ENCODE measurements around the gene RALGDS. TPM values are rescaled to one million over a fixed set of nuclear protein-coding genes. Genes with fewer than 3 reads are reported as not detected.
A peak's percentile ranks its signal among the peaks of the same experiment; 100 is the strongest.

RALGDS gene
- total and polyA plus RNA-seq, 9 of the 15 experiments (the other 6 are each of a cell fraction or from before 2014, with no cell fraction given): 0.75 to 43.3 (median 27.1) TPM

GRCh38 chr9:133139246-133140173, 18.5 kb upstream of the RALGDS start (continued):
- TF ChIP-seq USF1 (CRISPR knock-in tag; IDR thresholded peaks at IDR 0.05) (peak; percentile 58; the same call in 1 of the 2 replicates), TFAP4 (CRISPR knock-in tag; IDR thresholded peaks at IDR 0.05; ENCODE audit: borderline replicate concordance) (peak; percentile 50; the same call in 1 of the 2 replicates), RAD51 (IDR thresholded peaks at IDR 0.05; ENCODE audit: borderline replicate concordance, low read depth) (peak; percentile 75), MAFG (tag; conservative IDR thresholded peaks at IDR 0.05) (no peak)

DNA sequence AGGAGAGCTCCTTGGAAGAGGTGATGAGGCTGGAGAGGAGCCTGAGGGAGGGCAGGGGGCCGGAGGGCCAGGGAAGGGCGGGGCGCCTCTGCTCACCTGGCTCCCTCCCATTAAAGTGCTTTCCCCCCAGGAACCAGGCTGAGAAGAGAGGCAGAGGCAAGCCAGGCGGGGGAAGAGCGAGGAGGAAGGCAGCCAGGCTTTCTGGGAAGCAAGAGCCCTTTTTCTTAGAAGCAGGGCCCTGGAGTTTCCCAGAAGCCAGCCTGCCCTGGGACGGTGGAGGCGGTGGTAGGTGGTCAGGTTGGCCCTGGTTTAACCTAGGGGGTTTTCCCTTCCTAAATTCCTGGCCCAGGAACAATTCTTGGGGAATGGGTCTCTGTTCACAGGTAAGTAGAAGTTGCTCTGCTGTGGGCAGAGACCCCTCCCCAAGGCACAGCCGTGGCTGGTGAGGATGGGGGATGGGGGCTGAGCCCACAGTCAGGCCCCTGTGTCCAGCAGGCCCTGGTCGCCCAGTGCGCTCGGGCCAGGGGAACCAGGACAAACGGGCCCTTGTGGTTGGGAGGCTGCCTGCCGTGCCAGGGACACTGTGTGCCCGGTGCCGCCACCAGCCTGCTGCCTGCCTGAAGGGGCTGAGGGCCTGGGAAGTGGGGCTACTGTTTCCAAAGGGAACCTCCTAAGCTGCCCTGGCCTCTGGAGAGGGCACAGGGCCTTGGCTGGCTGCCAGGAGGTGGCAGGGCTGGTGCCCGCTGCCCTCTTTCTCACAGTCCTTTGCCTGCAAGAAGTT, 16.6 kb upstream of the RALGDS start:
- peaks cover 4% of the 10 kb centered on the region for H3K9me1 ChIP-seq (ENCODE audit: control insufficient read depth, insufficient read depth, low read length)
- FAIRE-seq (peak; percentile 92), DNase-seq (ENCODE audit: extremely low read depth in 1 of 4, low spot score in 3 of 4) (peak; percentile 52 to 89 (median 68)), ATAC-seq (peak; percentile 62)
- ChIA-PET CTCF (ENCODE audit: low intra/inter-chr PET ratio) (interaction anchor here (1.2 kb wide), 1 partner anchor 10 kb away, joined by 3 read pairs; no protein-coding TSS in a partner anchor), POLR2A (interaction anchor here (0.6 to 1.6 kb wide), 3 partner anchors 9 to 39 kb away, joined by 3 to 8 read pairs (median 8); no protein-coding TSS in a partner anchor)
- H4K20me1 ChIP-seq (replicated peaks; ENCODE audit: control insufficient read depth, insufficient read depth, low read length): peaks cover 10% of the 10 kb centered on the region
- peak overlapping the region; percentile 65 for H3K27ac ChIP-seq (ENCODE audit: extremely low read depth, low read depth, low read length)
- H3K4me3 ChIP-seq: no peak overlapping the region
- intact Hi-C loops (cut with micrococcal nuclease) (loop anchor here (2.0 kb wide), 1 partner anchor 15 kb away; no protein-coding TSS in a partner anchor), in situ Hi-C loops (cut with MboI) (no loop called here)
- H3K9ac ChIP-seq (ENCODE audit: insufficient read depth in 1 of 2, low read depth in 2 of 2, low read length in 2 of 2): peak overlapping the region; percentile 58 to 91
- no peaks in the 10 kb centered on the region for H3K27me3 ChIP-seq (ENCODE audit: control insufficient read depth in 2 of 2, insufficient read depth in 2 of 2, low read length in 2 of 2)
- H2AFZ ChIP-seq (ENCODE audit: low read depth, low read length): no peak overlapping the region
- WGBS (ENCODE audit: insufficient coverage, low coverage, missing lambda C conversion rate): 24% methylated on average over 12 of the region's 16 CpGs
- BruUV-seq (replicated peaks): no TSS peak
- peaks cover 85 to 91% of the 10 kb centered on the region in 2 experiments for H3K4me1 ChIP-seq (replicated peaks in 1 of 2; ENCODE audit: control insufficient read depth in 2 of 2, insufficient read depth in 2 of 2, low read length in 2 of 2)
- H3K79me2 ChIP-seq (ENCODE audit: control insufficient read depth, insufficient read depth, low read length): peaks cover 95% of the 10 kb centered on the region
- H3K4me2 ChIP-seq (ENCODE audit: insufficient read depth, low read length): peak overlapping the region; percentile 58
- H3K9me3 ChIP-seq (replicated peaks; ENCODE audit: control insufficient read depth, insufficient read depth, low read depth, low read length): no peaks in the 10 kb centered on the region
- H3K36me3 ChIP-seq (ENCODE audit: control insufficient read depth, insufficient read depth, low read length): peaks cover 21% of the 10 kb centered on the region; the same call in 2 of the 3 replicates
- peak; percentile 45; the same call in 1 of the 2 replicates for TF ChIP-seq SOX6 (IDR thresholded peaks at IDR 0.05)
- TF ChIP-seq SMARCA5 (IDR thresholded peaks at IDR 0.05): no peak
- 0 out of 4 replicates have a peak, but pooled peaks of 1 of the 2 experiments have one; percentile 38 for TF ChIP-seq TBL1XR1 (IDR thresholded peaks at IDR 0.05; ENCODE audit: low read length in 2 of 2)
- TF ChIP-seq ARID1B (IDR thresholded peaks at IDR 0.05): peak; percentile 68
- TF ChIP-seq ZNF778 (CRISPR knock-in tag; IDR thresholded peaks at IDR 0.05): no peak
- peak; percentile 30; the same call in 1 of the 2 replicates for TF ChIP-seq ATF7 (IDR thresholded peaks at IDR 0.05)
- TF ChIP-seq, protein P1, sequence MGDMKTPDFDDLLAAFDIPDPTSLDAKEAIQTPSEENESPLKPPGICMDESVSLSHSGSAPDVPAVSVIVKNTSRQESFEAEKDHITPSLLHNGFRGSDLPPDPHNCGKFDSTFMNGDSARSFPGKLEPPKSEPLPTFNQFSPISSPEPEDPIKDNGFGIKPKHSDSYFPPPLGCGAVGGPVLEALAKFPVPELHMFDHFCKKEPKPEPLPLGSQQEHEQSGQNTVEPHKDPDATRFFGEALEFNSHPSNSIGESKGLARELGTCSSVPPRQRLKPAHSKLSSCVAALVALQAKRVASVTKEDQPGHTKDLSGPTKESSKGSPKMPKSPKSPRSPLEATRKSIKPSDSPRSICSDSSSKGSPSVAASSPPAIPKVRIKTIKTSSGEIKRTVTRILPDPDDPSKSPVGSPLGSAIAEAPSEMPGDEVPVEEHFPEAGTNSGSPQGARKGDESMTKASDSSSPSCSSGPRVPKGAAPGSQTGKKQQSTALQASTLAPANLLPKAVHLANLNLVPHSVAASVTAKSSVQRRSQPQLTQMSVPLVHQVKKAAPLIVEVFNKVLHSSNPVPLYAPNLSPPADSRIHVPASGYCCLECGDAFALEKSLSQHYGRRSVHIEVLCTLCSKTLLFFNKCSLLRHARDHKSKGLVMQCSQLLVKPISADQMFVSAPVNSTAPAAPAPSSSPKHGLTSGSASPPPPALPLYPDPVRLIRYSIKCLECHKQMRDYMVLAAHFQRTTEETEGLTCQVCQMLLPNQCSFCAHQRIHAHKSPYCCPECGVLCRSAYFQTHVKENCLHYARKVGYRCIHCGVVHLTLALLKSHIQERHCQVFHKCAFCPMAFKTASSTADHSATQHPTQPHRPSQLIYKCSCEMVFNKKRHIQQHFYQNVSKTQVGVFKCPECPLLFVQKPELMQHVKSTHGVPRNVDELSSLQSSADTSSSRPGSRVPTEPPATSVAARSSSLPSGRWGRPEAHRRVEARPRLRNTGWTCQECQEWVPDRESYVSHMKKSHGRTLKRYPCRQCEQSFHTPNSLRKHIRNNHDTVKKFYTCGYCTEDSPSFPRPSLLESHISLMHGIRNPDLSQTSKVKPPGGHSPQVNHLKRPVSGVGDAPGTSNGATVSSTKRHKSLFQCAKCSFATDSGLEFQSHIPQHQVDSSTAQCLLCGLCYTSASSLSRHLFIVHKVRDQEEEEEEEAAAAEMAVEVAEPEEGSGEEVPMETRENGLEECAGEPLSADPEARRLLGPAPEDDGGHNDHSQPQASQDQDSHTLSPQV (IDR thresholded peaks at IDR 0.05): peak; percentile 94
